NCI-H1694 (cell line): ENCODE measurements around the gene SKP2.

Source experiments
- DNase-seq: peaks from one replicate; lab custom pipeline; 2025; lab: John Stamatoyannopoulos, UW

The SKP2 gene

GRCh38 chr5:36200513-36200912 is 48.6 kb downstream of the SKP2 start:
- DNase-seq, result no peak

- DNase-seq, result no peak
Measured at GRCh38 chr5:36202521-36202961, 50.6 kb downstream of the SKP2 start.

GRCh38 chr5:36205329-36205728 is 53.4 kb downstream of the SKP2 start:
- DNase-seq, result no peak

GRCh38 chr5:36206913-36207312 is 55.0 kb downstream of the SKP2 start:
- DNase-seq, result no peak

- DNase-seq, result no peak
Measured at GRCh38 chr5:36208786-36209185, 56.9 kb downstream of the SKP2 start.

- no peak for DNase-seq
Measured at GRCh38 chr5:36209664-36210063, 57.8 kb downstream of the SKP2 start.

GRCh38 chr5:36214436-36214835 is 62.5 kb downstream of the SKP2 start:
- no peak for DNase-seq

GRCh38 chr5:36215910-36216309 is 64.0 kb downstream of the SKP2 start:
- DNase-seq, result no peak

GRCh38 chr5:36217567-36217966 is 65.7 kb downstream of the SKP2 start:
- no peak for DNase-seq

GRCh38 chr5:36217988-36218387 is 66.1 kb downstream of the SKP2 start:
- DNase-seq, result no peak

GRCh38 chr5:36222620-36223019 is 70.7 kb downstream of the SKP2 start:
- no peak for DNase-seq

- DNase-seq, result no peak
Measured at GRCh38 chr5:36227046-36227445, 75.1 kb downstream of the SKP2 start.

GRCh38 chr5:36228505-36228904 is 76.6 kb downstream of the SKP2 start:
- DNase-seq, result no peak

- no peak for DNase-seq
Measured at GRCh38 chr5:36230151-36230790, 78.4 kb downstream of the SKP2 start.

GRCh38 chr5:36232533-36232932 is 80.6 kb downstream of the SKP2 start:
- DNase-seq, result no peak
